ENCODE data around the gene GATAD2A.

Gene GATAD2A

DNA sequence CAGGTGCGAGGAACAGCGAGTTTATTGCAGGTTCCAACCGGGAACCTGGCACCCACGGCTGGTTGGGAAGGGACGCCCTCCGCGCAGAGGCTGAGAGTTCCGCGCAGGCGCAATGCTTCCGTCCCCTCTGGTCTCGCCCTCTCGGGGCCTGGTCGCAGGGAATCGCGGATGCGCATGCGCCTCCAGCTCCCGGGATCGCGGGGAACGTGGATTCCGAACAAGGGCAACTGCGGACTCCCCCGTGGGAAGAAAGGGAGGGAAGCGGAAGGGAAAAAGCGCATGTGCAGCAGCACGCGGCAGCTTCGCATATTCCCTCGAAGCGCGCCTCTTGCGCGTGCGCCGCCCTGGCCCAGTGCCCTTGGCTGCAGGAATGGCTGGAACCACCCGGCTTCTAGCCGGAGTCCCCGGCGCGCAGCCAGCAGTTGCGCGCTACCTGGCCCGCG is 108.8 kb downstream of the GATAD2A start:
- DNase-seq: no peak

DNA sequence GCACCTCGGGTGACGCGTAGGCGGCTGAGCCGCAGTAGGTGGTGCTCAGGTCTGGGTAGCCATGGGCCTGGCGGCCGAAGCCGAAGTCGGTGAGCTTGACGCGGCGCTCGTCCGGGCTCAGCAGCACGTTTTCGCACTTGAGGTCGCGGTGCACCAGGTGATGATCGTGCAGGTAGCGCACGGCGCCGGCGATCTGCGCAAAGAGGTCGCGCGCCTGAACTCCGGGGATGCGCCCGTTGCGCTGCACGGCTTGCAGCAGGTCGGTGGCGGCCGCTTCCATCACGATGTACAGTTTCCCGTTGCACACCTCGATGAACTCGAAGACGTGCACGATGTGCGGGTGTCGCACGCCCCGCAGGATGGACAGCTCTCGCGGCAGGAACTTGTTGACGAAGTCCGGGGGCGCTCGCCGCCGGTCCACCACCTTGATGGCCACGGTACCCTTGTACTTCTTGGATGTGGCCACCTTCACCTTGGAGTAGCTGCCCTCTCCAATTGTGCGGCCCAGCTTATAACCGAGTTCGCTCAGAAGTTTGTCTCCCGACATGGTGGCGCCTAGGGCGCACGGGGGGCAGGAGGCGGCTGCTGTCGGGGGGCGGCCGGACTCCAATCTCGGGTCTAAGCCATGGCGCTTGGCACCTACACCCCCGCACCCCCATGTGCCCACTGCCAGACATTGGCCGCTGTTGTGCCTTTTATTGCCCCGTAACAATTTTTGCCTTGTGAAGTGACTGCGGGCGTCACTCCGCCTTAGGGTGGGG is 109.6 kb downstream of the GATAD2A start, which contains the start of gene TSSK6:
TSS of gene TSSK6 (minus strand) at position 668 of the 761 bp plus-strand sequence. CDS start at position 547, 121 bp downstream.
- no peak for DNase-seq

DNA sequence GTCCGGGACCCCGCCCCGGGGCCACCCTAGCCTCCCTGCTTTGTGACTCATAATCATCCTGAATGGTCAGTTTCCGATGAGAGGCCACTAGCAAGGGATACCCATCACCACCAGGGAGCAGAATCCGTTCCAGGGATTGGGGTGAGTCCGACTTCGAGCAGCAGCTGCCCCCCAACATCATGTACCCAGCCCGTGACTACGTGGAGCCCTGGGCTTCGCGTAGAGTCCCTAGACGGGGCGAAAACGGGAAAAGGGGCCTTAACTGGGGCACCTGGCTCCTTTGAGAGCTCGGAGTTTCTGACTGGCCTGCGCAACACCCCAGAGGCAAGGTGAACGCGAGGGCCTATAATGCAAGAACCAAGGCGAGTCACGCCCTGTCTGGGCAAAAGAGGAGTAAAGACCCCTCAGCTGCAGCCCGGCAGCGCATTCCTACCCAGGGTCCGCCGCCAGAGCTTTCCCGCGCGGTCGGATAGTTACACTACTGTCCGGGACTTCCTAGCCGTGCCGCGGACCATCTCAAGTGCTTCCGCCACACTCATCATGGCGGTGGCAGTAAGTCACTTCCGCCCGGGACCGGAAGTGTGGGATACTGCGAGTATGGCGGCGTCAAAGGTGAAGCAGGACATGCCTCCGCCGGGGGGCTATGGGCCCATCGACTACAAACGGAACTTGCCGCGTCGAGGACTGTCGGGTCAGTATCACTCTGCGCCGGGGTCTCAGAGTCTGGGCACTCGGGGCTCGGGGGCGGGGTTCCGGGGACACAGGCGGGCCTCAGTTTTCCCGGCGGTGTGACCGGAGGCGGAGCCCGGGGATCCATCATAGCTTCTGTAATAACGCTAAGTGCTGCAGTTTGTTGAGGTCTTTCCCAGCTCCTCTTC is 110.4 kb downstream of the GATAD2A start, which contains the start of gene NDUFA13:
TSS of gene NDUFA13 (plus strand) at position 584 of the 878 bp plus-strand sequence. CDS start at position 598, 14 bp downstream.
- peak; percentile 92 for DNase-seq

- no peak for DNase-seq
These were observed 111.8 kb downstream of the GATAD2A start for GRCh38 chr19:19517235-19517619.

GRCh38 chr19:19520989-19521388 is 115.5 kb downstream of the GATAD2A start:
- DNase-seq: no peak

DNA sequence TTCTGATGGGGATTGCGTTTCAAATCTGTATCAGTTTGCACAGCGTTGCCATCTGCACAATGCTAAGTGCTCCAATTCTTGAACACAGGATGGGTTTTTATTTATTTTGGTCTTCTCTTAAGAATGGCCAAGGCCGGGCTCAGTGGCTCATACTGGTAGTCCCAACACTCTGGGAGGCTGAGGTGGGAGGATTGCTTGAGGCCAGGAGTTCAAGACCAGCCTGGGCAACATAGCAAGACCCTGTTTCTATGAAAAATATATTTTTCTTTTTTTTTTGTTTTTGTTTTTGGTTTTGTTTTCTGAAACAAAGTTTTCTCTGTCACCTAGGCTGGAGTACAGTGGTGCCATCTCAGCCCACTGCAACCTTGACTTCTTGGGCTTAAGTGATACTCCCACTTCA is 117.7 kb downstream of the GATAD2A start:
- DNase-seq: no peak

DNA sequence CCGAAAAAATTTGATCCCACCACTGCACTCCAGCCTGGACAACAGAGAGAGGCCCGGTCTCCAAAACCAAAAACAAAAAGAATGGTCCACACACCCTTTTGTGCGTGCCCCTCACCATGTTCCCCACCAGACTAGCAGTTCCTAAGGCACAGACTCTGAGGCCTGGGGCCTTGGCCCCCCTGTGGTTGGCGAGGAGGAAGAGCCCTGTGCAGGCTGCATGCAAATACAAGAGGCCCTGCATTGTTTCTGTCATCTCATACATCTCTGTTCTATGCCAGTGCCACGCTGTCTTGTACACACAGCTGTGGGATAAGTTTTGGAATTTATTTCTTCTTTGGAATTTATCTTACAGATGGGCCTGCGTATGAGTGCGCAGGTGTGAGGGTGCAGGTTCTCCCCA is 118.6 kb downstream of the GATAD2A start:
- no peak for DNase-seq

DNA sequence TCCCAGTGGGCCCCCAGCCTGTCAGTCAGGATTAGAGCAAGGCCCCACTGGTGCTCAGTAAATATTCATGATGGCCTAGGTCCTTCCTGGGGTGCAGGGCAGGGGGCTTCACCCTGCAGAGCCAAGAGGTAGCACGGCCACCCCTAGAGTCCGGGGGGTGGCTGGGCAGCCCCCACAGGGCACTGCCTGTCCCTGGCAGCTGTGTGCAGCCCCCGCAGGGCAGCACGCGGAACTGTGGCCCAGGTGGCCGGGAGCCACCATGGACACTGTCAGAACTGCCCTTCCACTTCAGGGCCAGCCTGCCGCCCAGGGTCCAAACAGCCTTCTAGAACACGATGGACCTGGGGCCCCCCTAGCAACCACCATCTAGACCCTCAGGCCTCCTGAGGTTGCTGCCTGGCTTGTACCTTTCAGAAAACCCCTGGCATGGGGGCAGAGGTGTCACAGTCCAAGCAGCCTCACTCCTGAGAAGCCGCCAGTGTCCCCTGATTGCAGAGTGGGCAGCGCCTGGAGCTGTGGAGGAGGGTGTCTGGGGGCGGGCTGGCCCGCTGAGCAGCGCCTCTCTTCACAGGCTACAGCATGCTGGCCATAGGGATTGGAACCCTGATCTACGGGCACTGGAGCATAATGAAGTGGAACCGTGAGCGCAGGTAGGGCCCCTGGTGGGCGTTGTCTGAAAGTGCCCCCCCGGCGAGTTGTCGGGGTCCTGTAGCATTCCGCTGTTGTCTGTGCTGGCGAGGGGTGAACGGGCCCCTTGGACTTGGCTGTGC is 120.3 kb downstream of the GATAD2A start:
- DNase-seq: no peak

GRCh38 chr19:19526581-19527370 is 121.3 kb downstream of the GATAD2A start:
- no peak for DNase-seq

DNA sequence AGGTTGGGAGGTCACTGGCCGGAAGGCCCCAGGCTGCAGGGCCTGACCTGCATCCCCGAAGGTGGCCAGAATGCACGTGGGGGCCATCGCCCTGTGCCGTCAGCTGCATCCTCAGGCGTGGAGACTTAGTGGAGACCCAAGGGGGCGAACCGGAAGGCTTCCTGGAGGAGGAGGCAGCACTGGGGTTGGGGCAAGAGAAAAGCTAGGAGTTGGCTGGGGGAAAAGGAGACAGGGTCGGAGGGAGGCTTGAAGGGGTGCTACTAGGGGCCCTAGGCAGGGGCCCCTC is 121.8 kb downstream of the GATAD2A start:
- no peak for DNase-seq

- DNase-seq: no peak
These were observed 122.5 kb downstream of the GATAD2A start for GRCh38 chr19:19527674-19528625.

- DNase-seq: no peak
These were observed 123.4 kb downstream of the GATAD2A start, which contains the start of gene YJEFN3 for GRCh38 chr19:19528721-19529490. Gene YJEFN3 (plus strand): TSS chr19:19528911. CDS start chr19:19528933, 22 bp downstream.

DNA sequence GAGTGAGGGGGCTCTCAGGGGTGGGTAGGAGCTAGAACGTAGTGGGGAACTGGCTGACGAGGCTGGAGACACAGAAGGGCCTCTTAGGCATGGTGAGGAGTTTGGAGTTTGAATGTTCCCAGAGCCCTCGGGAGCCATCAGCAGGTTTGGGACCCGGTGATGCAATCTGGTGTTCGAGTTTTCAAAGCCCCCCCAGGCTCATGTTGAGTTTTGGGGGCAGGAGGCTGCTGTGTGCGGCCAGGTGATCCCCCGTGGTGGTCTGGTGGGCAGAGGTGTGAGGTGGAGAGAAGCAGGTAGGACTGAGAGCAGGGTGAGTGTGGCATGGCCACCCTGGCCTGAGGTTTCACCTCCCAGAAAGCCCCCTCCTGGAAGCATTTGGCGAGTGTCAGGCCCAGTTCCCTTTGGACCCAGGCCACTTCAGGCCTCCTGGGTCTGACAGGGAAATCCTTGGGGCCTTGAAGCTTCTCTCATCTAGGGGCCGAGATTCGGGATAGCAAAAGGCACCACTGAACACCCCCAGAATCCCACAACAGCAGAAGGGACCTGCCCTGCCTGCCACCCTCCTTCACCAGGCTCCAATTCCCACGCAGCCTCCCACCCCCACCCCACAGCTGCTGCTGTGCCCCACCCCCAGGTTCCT is 124.4 kb downstream of the GATAD2A start:
- DNase-seq: no peak

DNA sequence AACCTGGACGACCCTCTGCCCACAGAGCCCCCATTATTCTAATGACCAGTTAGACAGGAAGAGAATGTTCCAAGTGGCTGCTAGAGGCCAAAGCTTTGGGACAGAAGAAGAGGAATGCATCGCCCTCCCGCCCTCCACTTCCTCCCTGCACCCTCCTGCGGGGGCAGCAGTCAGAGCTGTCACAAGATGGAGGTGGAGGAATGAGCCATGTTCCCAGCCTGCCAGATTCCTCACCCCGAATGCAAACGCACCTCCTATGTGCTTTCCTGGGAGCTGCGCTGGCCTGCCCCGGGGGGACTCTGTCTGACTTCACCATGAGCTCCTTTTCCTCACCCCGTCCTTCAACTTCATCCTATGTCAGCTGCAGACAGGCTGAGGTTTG is 124.9 kb downstream of the GATAD2A start:
- no peak for DNase-seq

DNA sequence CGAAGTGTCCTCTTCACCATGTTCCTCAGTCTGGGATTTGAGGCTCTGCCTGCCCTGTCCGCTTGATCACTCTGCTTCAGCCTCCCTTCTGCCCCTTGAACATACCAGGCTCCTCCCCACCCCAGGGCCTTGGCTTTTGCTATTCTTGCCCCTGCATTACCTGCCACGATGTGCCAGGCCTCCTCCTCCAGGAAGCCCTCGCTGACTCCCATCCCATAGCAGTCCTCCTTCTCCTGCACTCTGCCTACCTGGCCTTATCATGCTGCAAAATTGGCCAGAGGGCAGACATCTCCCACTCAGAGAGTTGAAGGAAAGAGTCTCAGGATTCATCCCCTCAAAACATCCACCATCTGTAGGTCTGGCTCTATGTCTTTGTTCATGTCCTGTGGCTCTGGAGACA is 125.4 kb downstream of the GATAD2A start:
- DNase-seq: no peak

DNA sequence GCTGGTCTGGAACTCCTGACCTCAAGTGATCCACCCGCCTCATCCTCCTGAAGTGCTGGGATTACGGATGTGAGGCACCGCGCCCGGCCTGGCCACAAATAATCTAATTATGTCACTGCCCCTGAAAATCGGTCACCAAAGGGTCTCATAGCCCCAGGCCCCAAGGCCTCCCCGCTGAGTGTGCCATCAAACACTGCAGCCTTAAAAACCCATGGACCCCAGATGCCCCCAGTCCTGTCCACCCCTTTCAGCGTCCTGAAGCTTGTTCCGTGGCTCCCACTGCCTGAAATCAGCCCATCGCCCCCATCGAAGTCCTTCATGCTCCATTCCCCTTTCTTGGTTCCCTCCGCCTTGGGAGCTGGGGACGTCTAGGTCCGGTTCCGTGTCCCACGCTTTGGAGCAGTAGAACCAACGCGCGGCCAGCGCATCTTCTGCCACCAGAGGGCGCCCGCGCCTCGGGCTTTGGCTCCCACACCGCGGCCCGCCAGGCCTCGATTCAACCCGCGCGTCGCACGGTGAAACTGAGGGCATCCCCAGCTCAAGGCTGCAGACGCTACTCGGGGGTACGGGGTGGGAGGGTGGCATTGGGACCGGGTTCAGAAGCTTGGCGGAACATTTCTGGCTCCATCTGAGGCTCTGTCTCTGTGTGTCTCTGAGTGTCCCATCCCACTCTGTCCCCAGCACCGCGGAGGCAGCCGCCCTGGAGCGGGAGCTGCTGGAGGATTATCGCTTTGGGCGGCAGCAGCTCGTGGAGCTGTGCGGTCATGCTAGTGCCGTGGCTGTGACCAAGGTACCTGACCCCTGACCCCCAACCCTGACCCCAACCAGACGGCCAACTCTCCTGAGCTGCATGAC is 126.7 kb downstream of the GATAD2A start:
- peak; percentile 79 for DNase-seq

- no peak for DNase-seq
These were observed 127.6 kb downstream of the GATAD2A start for GRCh38 chr19:19532806-19533701.

GRCh38 chr19:19533841-19534240 is 128.4 kb downstream of the GATAD2A start:
- no peak for DNase-seq
